CD4-positive, alpha-beta T cell treated with Interleukin-12 subunit alpha and Interleukin-12 subunit beta, for 1 hour (primary cell): Measurements from ENCODE around the gene GRM5.
"Not testable (repeated sequence)": the region's sequence is repeated elsewhere in the genome, so short reads cannot be mapped to it uniquely, and the experiment has no call there.

ENCODE experiments used
- DNase-seq: peaks from one replicate; pipeline ENCODE4 v3.0.0-alpha.2; 2020

Gene GRM5

GRCh38 chr11:89065651-89066201 is at the start of gene GRM5:
GRM5 (minus strand) TSS chr11:89065982; CDS start chr11:89047872, 18,110 bp downstream.
- DNase-seq, result not testable (repeated sequence)

- DNase-seq, result peak; percentile 7
These were observed 32.2 kb upstream of the GRM5 start for GRCh38 chr11:89097956-89098355.

GRCh38 chr11:89093806-89094205 is 28.0 kb upstream of the GRM5 start:
- not testable (repeated sequence) for DNase-seq

GRCh38 chr11:89084951-89085350 is 19.2 kb upstream of the GRM5 start:
- DNase-seq, result not testable (repeated sequence)

- not testable (repeated sequence) for DNase-seq
These were observed 5.1 kb upstream of the GRM5 start for GRCh38 chr11:89070911-89071310.

- no peak for DNase-seq
These were observed 1.5 kb upstream of the GRM5 start for GRCh38 chr11:89067264-89067663.

GRCh38 chr11:89065066-89065465 is 716 bp downstream of the GRM5 start:
- DNase-seq, result no peak

GRCh38 chr11:89063481-89063951 is 2.3 kb downstream of the GRM5 start:
- DNase-seq, result not testable (repeated sequence)

GRCh38 chr11:89062771-89063298 is 2.9 kb downstream of the GRM5 start:
- not testable (repeated sequence) for DNase-seq

- DNase-seq, result not testable (repeated sequence)
These were observed 3.9 kb downstream of the GRM5 start for GRCh38 chr11:89061839-89062238.

GRCh38 chr11:89057406-89057805 is 8.4 kb downstream of the GRM5 start:
- DNase-seq, result not testable (repeated sequence)

- no peak for DNase-seq
These were observed 13.6 kb downstream of the GRM5 start for GRCh38 chr11:89052220-89052619.

- not testable (repeated sequence) for DNase-seq
These were observed 18.6 kb downstream of the GRM5 start for GRCh38 chr11:89047159-89047558.

- not testable (repeated sequence) for DNase-seq
These were observed 21.8 kb downstream of the GRM5 start for GRCh38 chr11:89043861-89044588.

GRCh38 chr11:89029671-89030070 is 36.1 kb downstream of the GRM5 start:
- not testable (repeated sequence) for DNase-seq

GRCh38 chr11:89021339-89021738 is 44.4 kb downstream of the GRM5 start:
- no peak for DNase-seq

- DNase-seq, result not testable (repeated sequence)
These were observed 45.8 kb downstream of the GRM5 start for GRCh38 chr11:89019827-89020547.

GRCh38 chr11:89016214-89016613 is 49.6 kb downstream of the GRM5 start:
- DNase-seq, result no peak

- DNase-seq, result no peak
These were observed 50.2 kb downstream of the GRM5 start for GRCh38 chr11:89015614-89016013.

- DNase-seq, result not testable (repeated sequence)
These were observed 64.9 kb downstream of the GRM5 start for GRCh38 chr11:89000852-89001251.

- no peak for DNase-seq
These were observed 86.1 kb downstream of the GRM5 start for GRCh38 chr11:88979641-88980040.

- DNase-seq, result not testable (repeated sequence)
These were observed 86.8 kb downstream of the GRM5 start for GRCh38 chr11:88978992-88979391.

GRCh38 chr11:88975441-88975840 is 90.3 kb downstream of the GRM5 start:
- not testable (repeated sequence) for DNase-seq
